HepG2 (cell line): Measurements from ENCODE around the gene FGF1. TPM values are rescaled to one million over a fixed set of nuclear protein-coding genes. Genes with fewer than 3 reads are reported as not detected.

Experiments used
- ATAC-seq: fragments of 200-7000 bp; cut with Tn5 transposase; 3 replicates; pipeline ENCODE4 v1.9.1; 2020; ENCODE audit warnings: mild to moderate bottlenecking, moderate library complexity
- BruUV-seq: library from RNA; stranded (reverse); fragments of 400-500 nt; replicated peaks from 2 replicates; lab custom pipeline; 2021; lab: Mats Ljungman, UMichigan
- CTCF ChIA-PET: fragments of 300-600 bp; formaldehyde crosslinking; extraction: SDS; loops from one replicate; lab custom pipeline; 2021; ENCODE audit warnings: low total read pairs, inconsistent platforms, low intra/inter-chr PET ratio; lab: Yijun Ruan, JAX
- POLR2A ChIA-PET: fragments of 350-600 bp; sonication (Branson Sonifier 250); formaldehyde crosslinking; loops from one replicate; lab custom pipeline; 2020; ENCODE audit warnings: antibody characterized with exemption, inconsistent platforms; lab: Yijun Ruan, JAX
- DNase-seq: peaks from one replicate; pipeline ENCODE4 v3.0.0-alpha.2; 2015; ENCODE audit warnings: low spot score
- FAIRE-seq: peaks from 3 replicates; lab custom pipeline; 2011; peaks lifted over from hg19 to GRCh38; lab: Jason Lieb, UNC
- H2AFZ ChIP-seq: one replicate; pipeline ENCODE4 v1.6.1; 2011; ENCODE audit warnings: low read length, inconsistent platforms
- H3K27ac ChIP-seq: fragments of 300-600 bp; 3 replicates; pipeline ENCODE4 v1.8.0; 2011; ENCODE audit warnings: mixed run types, mild to moderate bottlenecking, mixed read lengths, low read length, inconsistent platforms; ENCODE audit not compliant: insufficient read depth; ENCODE audit errors: extremely low read length
- H3K27me3 ChIP-seq, 2 experiments: fragments of 200-600 bp in 1 of 2; 2 replicates in 1 of 2; 3 replicates in 1 of 2; pipeline versions ENCODE4 v1.6.0 to v1.8.0; 2011; ENCODE audit warnings: low read length in 2 of 2, mild to moderate bottlenecking in 2 of 2, moderate library complexity in 2 of 2, inconsistent platforms in 1 of 2; ENCODE audit not compliant: insufficient read depth in 2 of 2, control insufficient read depth in 1 of 2
- H3K36me3 ChIP-seq, 2 experiments: fragments of 200-600 bp in 1 of 2; replicated peaks in 1 of 2; 2 replicates in 1 of 2; 3 replicates in 1 of 2; pipeline versions ENCODE4 v1.5.1 to v1.8.0; 2011; ENCODE audit warnings: low read length in 2 of 2, inconsistent platforms in 1 of 2; ENCODE audit not compliant: insufficient read depth in 2 of 2, control insufficient read depth in 1 of 2
- H3K4me1 ChIP-seq: 2 replicates; pipeline ENCODE4 v1.5.1; 2012; ENCODE audit warnings: low read length, inconsistent platforms; ENCODE audit not compliant: insufficient read depth
- H3K4me2 ChIP-seq: 2 replicates; pipeline ENCODE4 v1.6.0; 2011; ENCODE audit warnings: low read depth, low read length, inconsistent platforms
- H3K4me3 ChIP-seq, 3 experiments: fragments of 200-600 bp in 1 of 3; sonication (generic), shearing (Covaris generic) in 1 of 3; replicated peaks in 1 of 3; 2 replicates each; pipeline ENCODE4 v1.5.1; 2011 to 2016; ENCODE audit warnings: low read length in 3 of 3, inconsistent platforms in 2 of 3, low read depth in 2 of 3, mild to moderate bottlenecking in 2 of 3, control low read depth in 1 of 3, mixed read lengths in 1 of 3; ENCODE audit not compliant: insufficient read depth in 1 of 3
- H3K79me2 ChIP-seq: one replicate; pipeline ENCODE4 v1.6.1; 2011; ENCODE audit warnings: low read length, inconsistent platforms; ENCODE audit not compliant: insufficient read depth
- H3K9ac ChIP-seq: 2 replicates; pipeline ENCODE4 v1.6.0; 2011; ENCODE audit warnings: mild to moderate bottlenecking, low read depth, low read length, inconsistent platforms; ENCODE audit not compliant: insufficient read depth
- H3K9me3 ChIP-seq: 2 replicates; pipeline ENCODE4 v1.5.1; 2012; ENCODE audit warnings: mild to moderate bottlenecking, low read length
- H4K20me1 ChIP-seq: 2 replicates; pipeline ENCODE4 v1.6.0; 2011; ENCODE audit warnings: inconsistent platforms, mild to moderate bottlenecking, low read length, moderate library complexity; ENCODE audit not compliant: insufficient read depth
- GATA4 ChIP-seq: sonication (generic); IDR thresholded peaks from 2 replicates; pipeline ENCODE4 v1.6.1; 2016; ENCODE audit warnings: antibody characterized with exemption, low read depth, borderline replicate concordance
- ZFP82 ChIP-seq: sonication (generic); formaldehyde crosslinking; IDR thresholded peaks from 2 replicates; pipeline ENCODE4 v1.5.1; 2020; ENCODE audit warnings: mild to moderate bottlenecking, missing genetic modification reagents, borderline replicate concordance
- ZNF558 ChIP-seq: sonication (generic); formaldehyde crosslinking; IDR thresholded peaks from 2 replicates; pipeline ENCODE4 v1.9.0; 2022; ENCODE audit warnings: mild to moderate bottlenecking, missing genetic modification reagents, borderline replicate concordance
- ZNF616 ChIP-seq: sonication (generic); formaldehyde crosslinking; IDR thresholded peaks from 2 replicates; pipeline ENCODE4 v1.5.0; 2020; ENCODE audit warnings: low read depth, mild to moderate bottlenecking, missing genetic modification reagents
- ZNF768 ChIP-seq: sonication (generic); formaldehyde crosslinking; IDR thresholded peaks from 2 replicates; pipeline ENCODE4 v1.4.0; 2020; ENCODE audit warnings: missing genetic modification reagents
- in situ Hi-C: cut with HindIII; loops from 2 replicates; pipeline ENCODE4 v1.10.0; 2017; ENCODE audit warnings: low pct_unique_long_range_greater_than_20kb; ENCODE audit not compliant: extremely low pct_ligation_motif_present
- intact Hi-C: fragments of 100-400 bp; cut with micrococcal nuclease; formaldehyde crosslinking; loops from one replicate; pipeline ENCODE4 v1.10.0; 2022; ENCODE audit not compliant: unreplicated experiment
- polyA plus RNA-seq, 8 experiments: library from polyadenylated mRNA; depleted of rRNA in 3 of 8; stranded (reverse) in 7 of 8; unstranded in 1 of 8; fragments of >200 nt; fragmentation: Illumina TruSeq in 4 of 8; extraction: Trizol in 4 of 8; gene quantifications; 2 replicates each; pipeline versions ENCODE4 v1.2.1 to v1.2.3, GENCODE V29; 2011 to 2016; ENCODE audit warnings: low read depth in 4 of 8, missing spikeins in 1 of 8, mixed read lengths in 1 of 8; ENCODE audit not compliant: insufficient read depth in 1 of 8
- total RNA-seq, 5 experiments: library from RNA; depleted of rRNA; stranded (reverse); fragments of >200 nt; fragmentation: Illumina TruSeq; extraction: Trizol; gene quantifications; 2 replicates each; pipeline ENCODE4 v1.2.3, GENCODE V29; 2016; ENCODE audit warnings: low read depth in 1 of 5
- TF ChIP-seq, protein P1 (sequence below): sonication (generic); formaldehyde crosslinking; IDR thresholded peaks from 2 replicates; pipeline ENCODE4 v1.5.1; 2020; ENCODE audit warnings: mild to moderate bottlenecking, missing genetic modification reagents
- TF ChIP-seq, protein P2 (sequence below): sonication (generic); formaldehyde crosslinking; IDR thresholded peaks from 2 replicates; pipeline ENCODE4 v1.8.0; 2022; ENCODE audit warnings: mild to moderate bottlenecking, missing genetic modification reagents, moderate library complexity
- TF ChIP-seq, protein P3 (sequence below): sonication (generic); formaldehyde crosslinking; IDR thresholded peaks from 2 replicates; pipeline ENCODE4 v1.5.1; 2020; ENCODE audit warnings: missing genetic modification reagents, mild to moderate bottlenecking, borderline replicate concordance
- TF ChIP-seq, protein P4 (sequence below): sonication (generic); formaldehyde crosslinking; IDR thresholded peaks from 2 replicates; pipeline ENCODE4 v1.4.0; 2020; ENCODE audit warnings: missing genetic modification reagents, low read depth, mild to moderate bottlenecking, borderline replicate concordance

FGF1 gene
- total and polyA plus RNA-seq, 2 of the 13 experiments (the other 11 are each of a cell fraction or from before 2014, with no cell fraction given), result not detected

DNA sequence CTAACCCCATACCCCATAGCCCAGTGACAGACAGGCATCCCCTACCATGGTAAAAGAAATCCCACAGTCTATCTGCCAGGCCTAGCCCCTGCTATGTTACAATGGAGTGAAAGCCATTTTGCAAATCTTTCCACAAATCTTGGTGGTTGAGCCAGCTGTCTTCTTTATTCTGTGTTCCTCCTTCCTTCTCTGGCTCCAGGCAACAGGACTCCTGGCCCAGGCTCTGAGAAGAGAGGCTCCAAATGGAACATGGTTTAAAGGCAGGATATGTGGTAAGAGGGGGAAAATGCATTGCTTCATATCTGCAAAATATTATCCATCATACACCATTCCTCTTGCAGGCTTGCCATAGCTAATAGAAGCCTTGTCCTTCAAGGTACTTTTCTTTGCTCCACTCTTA lies 25.2 kb downstream of the FGF1 start:
- in situ Hi-C loops, result no loop called here
- H4K20me1 ChIP-seq, result no peaks in the 10 kb centered on the region
- no peaks in the 10 kb centered on the region for H3K36me3 ChIP-seq
- H3K4me1 ChIP-seq, result no peaks in the 10 kb centered on the region
- no peak for DNase-seq
- TF ChIP-seq, protein P1, sequence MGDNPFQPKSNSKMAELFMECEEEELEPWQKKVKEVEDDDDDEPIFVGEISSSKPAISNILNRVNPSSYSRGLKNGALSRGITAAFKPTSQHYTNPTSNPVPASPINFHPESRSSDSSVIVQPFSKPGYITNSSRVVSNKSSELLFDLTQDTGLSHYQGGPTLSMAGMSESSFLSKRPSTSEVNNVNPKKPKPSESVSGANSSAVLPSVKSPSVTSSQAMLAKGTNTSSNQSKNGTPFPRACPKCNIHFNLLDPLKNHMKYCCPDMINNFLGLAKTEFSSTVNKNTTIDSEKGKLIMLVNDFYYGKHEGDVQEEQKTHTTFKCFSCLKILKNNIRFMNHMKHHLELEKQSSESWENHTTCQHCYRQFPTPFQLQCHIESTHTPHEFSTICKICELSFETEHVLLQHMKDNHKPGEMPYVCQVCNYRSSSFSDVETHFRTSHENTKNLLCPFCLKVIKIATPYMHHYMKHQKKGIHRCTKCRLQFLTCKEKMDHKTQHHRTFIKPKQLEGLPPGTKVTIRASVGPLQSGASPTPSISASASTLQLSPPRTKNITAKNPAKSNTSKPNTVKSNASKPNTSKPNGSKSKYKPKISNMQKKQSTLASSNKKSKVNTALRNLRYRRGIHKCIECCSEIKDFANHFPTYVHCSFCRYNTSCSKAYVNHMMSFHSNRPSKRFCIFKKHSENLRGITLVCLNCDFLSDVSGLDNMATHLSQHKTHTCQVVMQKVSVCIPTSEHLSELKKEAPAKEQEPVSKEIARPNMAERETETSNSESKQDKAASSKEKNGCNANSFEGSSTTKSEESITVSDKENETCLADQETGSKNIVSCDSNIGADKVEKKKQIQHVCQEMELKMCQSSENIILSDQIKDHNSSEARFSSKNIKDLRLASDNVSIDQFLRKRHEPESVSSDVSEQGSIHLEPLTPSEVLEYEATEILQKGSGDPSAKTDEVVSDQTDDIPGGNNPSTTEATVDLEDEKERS (CRISPR knock-in tag), result no peak
- no peak for TF ChIP-seq ZNF768 (CRISPR knock-in tag)
- TF ChIP-seq, protein P2, sequence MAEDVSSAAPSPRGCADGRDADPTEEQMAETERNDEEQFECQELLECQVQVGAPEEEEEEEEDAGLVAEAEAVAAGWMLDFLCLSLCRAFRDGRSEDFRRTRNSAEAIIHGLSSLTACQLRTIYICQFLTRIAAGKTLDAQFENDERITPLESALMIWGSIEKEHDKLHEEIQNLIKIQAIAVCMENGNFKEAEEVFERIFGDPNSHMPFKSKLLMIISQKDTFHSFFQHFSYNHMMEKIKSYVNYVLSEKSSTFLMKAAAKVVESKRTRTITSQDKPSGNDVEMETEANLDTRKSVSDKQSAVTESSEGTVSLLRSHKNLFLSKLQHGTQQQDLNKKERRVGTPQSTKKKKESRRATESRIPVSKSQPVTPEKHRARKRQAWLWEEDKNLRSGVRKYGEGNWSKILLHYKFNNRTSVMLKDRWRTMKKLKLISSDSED, result no peak
- no peak for TF ChIP-seq ZNF558
- TF ChIP-seq, protein P3, sequence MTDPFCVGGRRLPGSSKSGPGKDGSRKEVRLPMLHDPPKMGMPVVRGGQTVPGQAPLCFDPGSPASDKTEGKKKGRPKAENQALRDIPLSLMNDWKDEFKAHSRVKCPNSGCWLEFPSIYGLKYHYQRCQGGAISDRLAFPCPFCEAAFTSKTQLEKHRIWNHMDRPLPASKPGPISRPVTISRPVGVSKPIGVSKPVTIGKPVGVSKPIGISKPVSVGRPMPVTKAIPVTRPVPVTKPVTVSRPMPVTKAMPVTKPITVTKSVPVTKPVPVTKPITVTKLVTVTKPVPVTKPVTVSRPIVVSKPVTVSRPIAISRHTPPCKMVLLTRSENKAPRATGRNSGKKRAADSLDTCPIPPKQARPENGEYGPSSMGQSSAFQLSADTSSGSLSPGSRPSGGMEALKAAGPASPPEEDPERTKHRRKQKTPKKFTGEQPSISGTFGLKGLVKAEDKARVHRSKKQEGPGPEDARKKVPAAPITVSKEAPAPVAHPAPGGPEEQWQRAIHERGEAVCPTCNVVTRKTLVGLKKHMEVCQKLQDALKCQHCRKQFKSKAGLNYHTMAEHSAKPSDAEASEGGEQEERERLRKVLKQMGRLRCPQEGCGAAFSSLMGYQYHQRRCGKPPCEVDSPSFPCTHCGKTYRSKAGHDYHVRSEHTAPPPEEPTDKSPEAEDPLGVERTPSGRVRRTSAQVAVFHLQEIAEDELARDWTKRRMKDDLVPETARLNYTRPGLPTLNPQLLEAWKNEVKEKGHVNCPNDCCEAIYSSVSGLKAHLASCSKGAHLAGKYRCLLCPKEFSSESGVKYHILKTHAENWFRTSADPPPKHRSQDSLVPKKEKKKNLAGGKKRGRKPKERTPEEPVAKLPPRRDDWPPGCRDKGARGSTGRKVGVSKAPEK (CRISPR knock-in tag), result no peak
- TF ChIP-seq, protein P4, sequence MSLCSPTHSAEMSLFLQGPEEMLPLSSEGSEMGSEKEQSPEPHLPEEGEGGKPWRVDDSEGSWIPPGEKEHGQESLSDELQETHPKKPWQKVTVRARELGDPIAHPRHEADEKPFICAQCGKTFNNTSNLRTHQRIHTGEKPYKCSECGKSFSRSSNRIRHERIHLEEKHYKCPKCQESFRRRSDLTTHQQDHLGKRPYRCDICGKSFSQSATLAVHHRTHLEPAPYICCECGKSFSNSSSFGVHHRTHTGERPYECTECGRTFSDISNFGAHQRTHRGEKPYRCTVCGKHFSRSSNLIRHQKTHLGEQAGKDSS (CRISPR knock-in tag), result no peak
- TF ChIP-seq ZNF616 (CRISPR knock-in tag), result no peak
- TF ChIP-seq GATA4, result no peak
- no peak for TF ChIP-seq ZFP82
- TF ChIP-seq, all 625 proteins: peak for 0
- ATAC-seq (no peak), FAIRE-seq (no peak)
- H3K9ac ChIP-seq, result no peak overlapping the region
- CTCF ChIA-PET, result no interaction called here
- POLR2A ChIA-PET, result no interaction called here
- intact Hi-C loops, result no loop called here
- H3K79me2 ChIP-seq, result no peaks in the 10 kb centered on the region
- H3K27me3 ChIP-seq, result peaks cover 3 to 4% of the 10 kb centered on the region in 2 experiments; a peak in 3 of 5 replicates
- H3K4me2 ChIP-seq, result no peak overlapping the region
- BruUV-seq, result no TSS peak
- no peak overlapping the region for H3K4me3 ChIP-seq
- H3K27ac ChIP-seq, result no peak overlapping the region
- H3K9me3 ChIP-seq, result no peaks in the 10 kb centered on the region
- H2AFZ ChIP-seq, result no peak overlapping the region
